Left lung (tissue), 10 donors: ENCODE data around the gene FLT1. TPM values are rescaled to one million over a fixed set of nuclear protein-coding genes. Genes with fewer than 3 reads are reported as not detected.

Source experiments
- ATAC-seq: fragments of 200-7000 bp; cut with Tn5 transposase; one replicate; pipeline ENCODE4 v1.9.1; 2020; ENCODE audit warnings: moderate library complexity
- DNase-seq, 4 donors: peaks; one replicate each; pipeline ENCODE4 v3.0.0-alpha.2; 2013 to 2020
- H3K27ac ChIP-seq, 2 donors: fragments of 200-600 bp; sonication (generic) in 1 of 2; one replicate each; pipeline versions ENCODE4 v1.5.0 to v1.8.0; 2020 to 2021
- H3K27me3 ChIP-seq, 2 donors: fragments of 200-600 bp; sonication (generic) in 1 of 2; one replicate each; pipeline versions ENCODE4 v1.5.0 to v1.8.0; 2020 to 2021
- H3K36me3 ChIP-seq, 2 donors: fragments of 200-600 bp; sonication (generic) in 1 of 2; one replicate each; pipeline versions ENCODE4 v1.5.0 to v1.8.0; 2020 to 2021
- H3K4me1 ChIP-seq, 2 donors: fragments of 200-600 bp; one replicate each; pipeline ENCODE4 v1.8.0; 2021
- H3K4me3 ChIP-seq, 2 donors: fragments of 200-600 bp; sonication (generic) in 1 of 2; one replicate each; pipeline versions ENCODE4 v1.5.0 to v1.8.0; 2020 to 2021; ENCODE audit warnings: mild to moderate bottlenecking in 1 of 2
- H3K9me3 ChIP-seq, 2 donors: fragments of 200-600 bp; sonication (generic) in 1 of 2; one replicate each; pipeline versions ENCODE4 v1.5.0 to v1.8.0; 2020 to 2021
- CTCF ChIP-seq, 2 donors: fragments of 200-600 bp; sonication (generic) in 1 of 2; IDR thresholded peaks; one replicate each; pipeline versions ENCODE4 v1.5.0 to v1.8.0; 2021; ENCODE audit warnings: antibody characterized with exemption in 2 of 2
- intact Hi-C, 2 donors: fragments of 100-400 bp; cut with DNase I; formaldehyde crosslinking; loops; one replicate each; pipeline versions ENCODE4 v1.11.2 to v1.14.2; 2022
- polyA plus RNA-seq, 6 donors: library from polyadenylated mRNA; unstranded; fragments of 120-200 nt; gene quantifications; one replicate each; pipeline ENCODE4 v1.2.1, GENCODE V29; 2013; ENCODE audit not compliant: insufficient read length in 6 of 6
- total RNA-seq, 2 donors: library from RNA; stranded (reverse); fragmentation: NEBNext Ultra II Directional; extraction: Animal tissue kit (Norgen Biotek cat#: 25700); gene quantifications; one replicate each; pipeline ENCODE4 v1.2.1, GENCODE V29; 2021
- donor health status: DM: no; HTN: yes; CAD: no.
- donor health status: DM: no; HTN: no; CAD: no.

FLT1 gene
- total and polyA plus RNA-seq, 8 donors: 21.3 to 30.3 (median 25.3) TPM

GRCh38 chr13:28497143-28497876, 2.4 kb upstream of the FLT1 start:
- DNase-seq (no peak), ATAC-seq (no peak)
- Histone ChIP-seq H3K4me1 (peaks cover 19 to 38% of the 10 kb centered on the region in 2 donors), H3K36me3 (no peaks in the 10 kb centered on the region), H3K27me3 (peaks cover 43 to 65% of the 10 kb centered on the region in 2 donors), H3K27ac (no peak overlapping the region), H3K4me3 (no peak overlapping the region), H3K9me3 (no peaks in the 10 kb centered on the region)
- TF ChIP-seq CTCF (IDR thresholded peaks at IDR 0.05): no peak
- intact Hi-C loops: no loop called here

- H3K27ac ChIP-seq: no peak overlapping the region
Observed at GRCh38 chr13:28496188-28496564, 1.2 kb upstream of the FLT1 start.

GRCh38 chr13:28495538-28496187, 735 bp upstream of the FLT1 start:
- Histone ChIP-seq H3K9me3 (no peaks in the 10 kb centered on the region), H3K4me3 (peak overlapping the region; percentile 42 to 60), H3K27me3 (peaks cover 58 to 82% of the 10 kb centered on the region in 2 donors), H3K27ac (peak overlapping the region in 1 of 2 donors; percentile 81), H3K4me1 (peaks cover 19 to 38% of the 10 kb centered on the region in 2 donors), H3K36me3 (no peaks in the 10 kb centered on the region)
- intact Hi-C loops: no loop called here
- ATAC-seq (no peak), DNase-seq (peak in 1 of 4 donors; percentile 43)
- TF ChIP-seq CTCF (IDR thresholded peaks at IDR 0.05): no peak

More at GRCh38 chr13:28496188-28496564, 1.2 kb upstream of the FLT1 start:
- Histone ChIP-seq H3K27me3 (peaks cover 55 to 77% of the 10 kb centered on the region in 2 donors), H3K4me1 (peaks cover 19 to 38% of the 10 kb centered on the region in 2 donors), H3K4me3 (no peak overlapping the region), H3K9me3 (no peaks in the 10 kb centered on the region), H3K36me3 (no peaks in the 10 kb centered on the region)
- intact Hi-C loops: no loop called here
- ATAC-seq: peak; percentile 39
- DNase-seq: peak in 1 of 4 donors; percentile 61
- TF ChIP-seq CTCF (IDR thresholded peaks at IDR 0.05): no peak

- ATAC-seq: peak; percentile 19
Observed at GRCh38 chr13:28494504-28494777, 487 bp downstream of the FLT1 start.

More at GRCh38 chr13:28494504-28494777, 487 bp downstream of the FLT1 start:
- Histone ChIP-seq H3K4me3 (peak overlapping the region; percentile 42 to 60), H3K27me3 (peaks cover 63 to 93% of the 10 kb centered on the region in 2 donors), H3K9me3 (no peaks in the 10 kb centered on the region), H3K4me1 (peaks cover 19 to 48% of the 10 kb centered on the region in 2 donors), H3K36me3 (no peaks in the 10 kb centered on the region), H3K27ac (peak overlapping the region; percentile 42 to 81)
- intact Hi-C loops: no loop called here
- no peak for TF ChIP-seq CTCF (IDR thresholded peaks at IDR 0.05)
- peak in 1 of 4 donors; percentile 81 for DNase-seq
